K562 (cell line): ENCODE data around the gene DYNC1H1. TPM values are rescaled to one million over a fixed set of nuclear protein-coding genes. Genes with fewer than 3 reads are reported as not detected.

Source experiments
- ADNP ChIP-seq: fragments of 200-800 bp; sonication (Bioruptor generic); IDR thresholded peaks from 2 replicates; pipeline ENCODE4 v1.6.1; 2016; ENCODE audit warnings: missing genetic modification characterization, missing compliant biosample characterization
- ATF7 ChIP-seq: fragments of 450-650 bp; IDR thresholded peaks from 2 replicates; pipeline ENCODE4 v1.7.1; 2014; ENCODE audit warnings: mild to moderate bottlenecking, moderate library complexity
- CBFA2T3 ChIP-seq: fragments of 450-650 bp; IDR thresholded peaks from 2 replicates; pipeline ENCODE4 v1.6.1; 2017
- CBX2 ChIP-seq: fragments of 200-600 bp; sonication (generic); IDR thresholded peaks from one replicate; pipeline ENCODE4 v1.6.1; 2012; ENCODE audit warnings: mild to moderate bottlenecking, low read length, inconsistent platforms; ENCODE audit not compliant: insufficient read depth, poor library complexity, severe bottlenecking
- CC2D1A ChIP-seq: fragments of 450-650 bp; IDR thresholded peaks from 2 replicates; pipeline ENCODE4 v1.6.1; 2017; ENCODE audit warnings: mild to moderate bottlenecking
- DNMT1 ChIP-seq: fragments of 450-650 bp; IDR thresholded peaks from 2 replicates; pipeline ENCODE4 v1.6.1; 2016; ENCODE audit warnings: antibody characterized with exemption, mild to moderate bottlenecking
- EGR1 ChIP-seq: fragments of 450-650 bp; conservative IDR thresholded peaks from 2 replicates; pipeline ENCODE4 v1.6.1; 2017; ENCODE audit warnings: mild to moderate bottlenecking
- FIP1L1 ChIP-seq: fragments of 200-400 bp; formaldehyde crosslinking; IDR thresholded peaks from 2 replicates; pipeline ENCODE4 v1.6.1; 2018; ENCODE audit warnings: mild to moderate bottlenecking, low read depth, low read length; ENCODE audit not compliant: poor library complexity, severe bottlenecking
- GATAD2A ChIP-seq: fragments of 450-650 bp; IDR thresholded peaks from 2 replicates; pipeline ENCODE4 v1.6.1; 2017
- KDM4B ChIP-seq, 2 experiments: fragments of 450-650 bp in 1 of 2; sonication (generic) in 1 of 2; IDR thresholded peaks; 2 replicates each; pipeline ENCODE4 v1.6.1; 2016 to 2017; ENCODE audit warnings: borderline replicate concordance in 2 of 2, antibody characterized with exemption in 1 of 2, low read depth in 1 of 2, mild to moderate bottlenecking in 1 of 2
- POLR2AphosphoS2 ChIP-seq: IDR thresholded peaks from 2 replicates; pipeline ENCODE4 v1.6.1; 2012; ENCODE audit warnings: low read length, improper control_type of control experiment
- PTRF ChIP-seq: fragments of 450-650 bp; IDR thresholded peaks from 2 replicates; pipeline ENCODE4 v1.6.1; 2016; ENCODE audit warnings: mild to moderate bottlenecking, missing genetic modification characterization, missing compliant biosample characterization
- RFX5 ChIP-seq: IDR thresholded peaks from 2 replicates; pipeline ENCODE4 v1.6.1; 2011; ENCODE audit warnings: low read depth, mild to moderate bottlenecking, improper control_type of control experiment, low read length
- RUNX1 ChIP-seq: sonication (generic); IDR thresholded peaks from 2 replicates; pipeline ENCODE4 v1.6.1; 2016; ENCODE audit warnings: antibody characterized with exemption, low read depth
- SMARCB1 ChIP-seq: IDR thresholded peaks from 2 replicates; pipeline ENCODE4 v1.6.1; 2011; ENCODE audit warnings: improper control_type of control experiment, low read depth; ENCODE audit not compliant: insufficient read length
- ZNF583 ChIP-seq: fragments of 250-450 bp; sonication (Bioruptor Pico); IDR thresholded peaks from 2 replicates; pipeline ENCODE4 v1.4.0; 2020
- polyA plus RNA-seq, 8 experiments: library from polyadenylated mRNA; depleted of rRNA in 4 of 8; stranded (reverse) in 5 of 8; unstranded in 3 of 8; fragments of >200 nt; fragmentation: Nextera tagmentation in 2 of 8; fragmentation: Illumina TruSeq in 1 of 8; extraction: Ambion mirVana in 2 of 8; extraction: Trizol in 1 of 8; gene quantifications; 2 replicates each; pipeline versions ENCODE4 v1.2.1 to v1.2.3, GENCODE V29; 2011 to 2014; ENCODE audit warnings: inconsistent platforms in 1 of 8, missing spikeins in 1 of 8
- total RNA-seq, 7 experiments: library from RNA; depleted of rRNA in 6 of 7; stranded (reverse); fragments of >200 nt in 6 of 7; fragmentation: Illumina TruSeq in 2 of 7; extraction: Trizol in 2 of 7; gene quantifications; 2 replicates each; pipeline versions ENCODE4 v1.2.1 to v1.2.3, GENCODE V29; 2011 to 2021; ENCODE audit warnings: low replicate concordance in 1 of 7
- TF ChIP-seq, protein P1 (sequence below), 2 experiments: fragments of 450-650 bp in 1 of 2; sonication (generic) in 1 of 2; formaldehyde crosslinking in 1 of 2; IDR thresholded peaks; 2 replicates each; pipeline versions ENCODE4 v1.7.1 to v1.9.0; 2016 to 2022; ENCODE audit warnings: inconsistent platforms in 1 of 2, mild to moderate bottlenecking in 1 of 2, missing genetic modification reagents in 1 of 2
- TF ChIP-seq, protein P2 (sequence below): IDR thresholded peaks from 3 replicates; pipeline ENCODE4 v1.6.1; 2011; ENCODE audit warnings: borderline replicate concordance, mild to moderate bottlenecking; ENCODE audit not compliant: insufficient read length, insufficient read depth
- TF ChIP-seq, protein P3 (sequence below), 2 experiments: fragments of 450-650 bp; conservative IDR thresholded peaks; 2 replicates each; pipeline ENCODE4 v1.6.1; 2017; ENCODE audit warnings: mild to moderate bottlenecking in 2 of 2, moderate library complexity in 2 of 2

DYNC1H1 gene
- total and polyA plus RNA-seq, 9 of the 15 experiments (the other 6 are each of a cell fraction or from before 2014, with no cell fraction given): 31.9 to 335 (median 115) TPM

DNA sequence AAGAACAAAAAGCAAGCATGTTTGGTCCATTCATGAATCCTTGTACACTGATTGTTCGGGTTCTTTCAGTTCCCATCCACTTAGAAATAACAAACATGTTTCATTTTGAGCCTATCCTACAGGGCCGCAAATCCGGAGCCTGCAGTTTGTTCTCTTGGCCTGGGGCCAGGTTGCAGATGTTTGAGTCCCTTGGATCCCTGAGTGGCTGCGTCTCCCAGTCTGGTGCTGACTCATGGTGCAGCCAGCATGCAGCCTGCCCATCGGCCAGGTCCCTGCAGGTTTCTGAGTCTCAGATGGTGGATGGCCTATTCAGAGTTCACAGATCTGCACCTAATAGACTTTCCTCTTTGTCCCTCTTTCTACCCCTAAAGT, 1.9 kb upstream of the DYNC1H1 start (continued):
- TF ChIP-seq FIP1L1 (no peak), POLR2AphosphoS2 (no peak), GATAD2A (no peak), RFX5 (no peak), CBX2 (no peak), DNMT1 (no peak), CC2D1A (no peak), SMARCB1 (no peak), ADNP (tag) (no peak), ZNF583 (CRISPR knock-in tag) (no peak), ATF7 (no peak), CBFA2T3 (peak; percentile 37), EGR1 (no peak), RUNX1 (no peak), PTRF (tag) (no peak), KDM4B (IDR thresholded peaks at IDR 0.05; ENCODE audit: borderline replicate concordance in 2 of 2, low read depth in 1 of 2) (no peak)
- TF ChIP-seq, protein P1, sequence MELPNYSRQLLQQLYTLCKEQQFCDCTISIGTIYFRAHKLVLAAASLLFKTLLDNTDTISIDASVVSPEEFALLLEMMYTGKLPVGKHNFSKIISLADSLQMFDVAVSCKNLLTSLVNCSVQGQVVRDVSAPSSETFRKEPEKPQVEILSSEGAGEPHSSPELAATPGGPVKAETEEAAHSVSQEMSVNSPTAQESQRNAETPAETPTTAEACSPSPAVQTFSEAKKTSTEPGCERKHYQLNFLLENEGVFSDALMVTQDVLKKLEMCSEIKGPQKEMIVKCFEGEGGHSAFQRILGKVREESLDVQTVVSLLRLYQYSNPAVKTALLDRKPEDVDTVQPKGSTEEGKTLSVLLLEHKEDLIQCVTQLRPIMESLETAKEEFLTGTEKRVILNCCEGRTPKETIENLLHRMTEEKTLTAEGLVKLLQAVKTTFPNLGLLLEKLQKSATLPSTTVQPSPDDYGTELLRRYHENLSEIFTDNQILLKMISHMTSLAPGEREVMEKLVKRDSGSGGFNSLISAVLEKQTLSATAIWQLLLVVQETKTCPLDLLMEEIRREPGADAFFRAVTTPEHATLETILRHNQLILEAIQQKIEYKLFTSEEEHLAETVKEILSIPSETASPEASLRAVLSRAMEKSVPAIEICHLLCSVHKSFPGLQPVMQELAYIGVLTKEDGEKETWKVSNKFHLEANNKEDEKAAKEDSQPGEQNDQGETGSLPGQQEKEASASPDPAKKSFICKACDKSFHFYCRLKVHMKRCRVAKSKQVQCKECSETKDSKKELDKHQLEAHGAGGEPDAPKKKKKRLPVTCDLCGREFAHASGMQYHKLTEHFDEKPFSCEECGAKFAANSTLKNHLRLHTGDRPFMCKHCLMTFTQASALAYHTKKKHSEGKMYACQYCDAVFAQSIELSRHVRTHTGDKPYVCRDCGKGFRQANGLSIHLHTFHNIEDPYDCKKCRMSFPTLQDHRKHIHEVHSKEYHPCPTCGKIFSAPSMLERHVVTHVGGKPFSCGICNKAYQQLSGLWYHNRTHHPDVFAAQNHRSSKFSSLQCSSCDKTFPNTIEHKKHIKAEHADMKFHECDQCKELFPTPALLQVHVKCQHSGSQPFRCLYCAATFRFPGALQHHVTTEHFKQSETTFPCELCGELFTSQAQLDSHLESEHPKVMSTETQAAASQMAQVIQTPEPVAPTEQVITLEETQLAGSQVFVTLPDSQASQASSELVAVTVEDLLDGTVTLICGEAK (IDR thresholded peaks at IDR 0.05): no peak
- TF ChIP-seq, protein P1 (CRISPR knock-in tag; IDR thresholded peaks at IDR 0.05): no peak
- TF ChIP-seq, protein P2, sequence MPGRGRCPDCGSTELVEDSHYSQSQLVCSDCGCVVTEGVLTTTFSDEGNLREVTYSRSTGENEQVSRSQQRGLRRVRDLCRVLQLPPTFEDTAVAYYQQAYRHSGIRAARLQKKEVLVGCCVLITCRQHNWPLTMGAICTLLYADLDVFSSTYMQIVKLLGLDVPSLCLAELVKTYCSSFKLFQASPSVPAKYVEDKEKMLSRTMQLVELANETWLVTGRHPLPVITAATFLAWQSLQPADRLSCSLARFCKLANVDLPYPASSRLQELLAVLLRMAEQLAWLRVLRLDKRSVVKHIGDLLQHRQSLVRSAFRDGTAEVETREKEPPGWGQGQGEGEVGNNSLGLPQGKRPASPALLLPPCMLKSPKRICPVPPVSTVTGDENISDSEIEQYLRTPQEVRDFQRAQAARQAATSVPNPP: no peak
- TF ChIP-seq, protein P3, sequence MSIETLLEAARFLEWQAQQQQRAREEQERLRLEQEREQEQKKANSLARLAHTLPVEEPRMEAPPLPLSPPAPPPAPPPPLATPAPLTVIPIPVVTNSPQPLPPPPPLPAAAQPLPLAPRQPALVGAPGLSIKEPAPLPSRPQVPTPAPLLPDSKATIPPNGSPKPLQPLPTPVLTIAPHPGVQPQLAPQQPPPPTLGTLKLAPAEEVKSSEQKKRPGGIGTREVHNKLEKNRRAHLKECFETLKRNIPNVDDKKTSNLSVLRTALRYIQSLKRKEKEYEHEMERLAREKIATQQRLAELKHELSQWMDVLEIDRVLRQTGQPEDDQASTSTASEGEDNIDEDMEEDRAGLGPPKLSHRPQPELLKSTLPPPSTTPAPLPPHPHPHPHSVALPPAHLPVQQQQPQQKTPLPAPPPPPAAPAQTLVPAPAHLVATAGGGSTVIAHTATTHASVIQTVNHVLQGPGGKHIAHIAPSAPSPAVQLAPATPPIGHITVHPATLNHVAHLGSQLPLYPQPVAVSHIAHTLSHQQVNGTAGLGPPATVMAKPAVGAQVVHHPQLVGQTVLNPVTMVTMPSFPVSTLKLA (conservative IDR thresholded peaks at IDR 0.05): peak in 1 of 2 experiments; percentile 33; a peak in 1 of 4 replicates
